K562 (cell line): ENCODE measurements around the gene CERS4. TPM values are rescaled to one million over a fixed set of nuclear protein-coding genes. Genes with fewer than 3 reads are reported as not detected.
A peak's percentile ranks its signal among the peaks of the same experiment; 100 is the strongest.

ENCODE experiments used
- ATAC-seq: fragments of 200-7000 bp; cut with Tn5 transposase; 3 replicates; pipeline ENCODE4 v1.9.1; 2020; ENCODE audit warnings: moderate library complexity
- BruUV-seq: library from RNA; stranded (reverse); fragments of 400-500 nt; replicated peaks from 2 replicates; lab custom pipeline; 2021; lab: Mats Ljungman, UMichigan
- CTCF ChIA-PET: fragments of 300-600 bp; formaldehyde crosslinking; extraction: SDS; loops from one replicate; lab custom pipeline; 2021; ENCODE audit warnings: low intra/inter-chr PET ratio; lab: Yijun Ruan, JAX
- POLR2A ChIA-PET: fragments of 300-600, 350-650 bp; sonication (Branson Sonifier 250); formaldehyde crosslinking; extraction: SDS; loops from one replicate; lab custom pipeline; 2021; ENCODE audit warnings: antibody characterized with exemption, inconsistent platforms; lab: Yijun Ruan, JAX
- DNase-seq, 4 experiments: peaks; one replicate each; pipeline versions ENCODE4 v3.0.0 to v3.0.0-alpha.2; 2011 to 2018; ENCODE audit warnings: low spot score in 3 of 4, mixed read lengths in 3 of 4; ENCODE audit errors: extremely low read depth in 1 of 4
- FAIRE-seq: peaks from 2 replicates; lab custom pipeline; 2011; peaks lifted over from hg19 to GRCh38; lab: Jason Lieb, UNC
- H2AFZ ChIP-seq: 2 replicates; pipeline ENCODE4 v1.6.0; 2011; ENCODE audit warnings: low read depth, low read length, control low read depth, inconsistent platforms
- H3K27ac ChIP-seq: fragments of 200-600 bp; 3 replicates; pipeline ENCODE4 v1.8.0; 2011; ENCODE audit warnings: low read depth, mild to moderate bottlenecking, control low read depth, inconsistent platforms, low read length, moderate library complexity, mixed read lengths; ENCODE audit errors: extremely low read depth
- H3K27me3 ChIP-seq, 2 experiments: fragments of 300-600 bp in 1 of 2; 2 replicates in 1 of 2; 3 replicates in 1 of 2; pipeline versions ENCODE4 v1.6.0 to v1.8.0; 2011; ENCODE audit warnings: inconsistent platforms in 2 of 2, low read length in 2 of 2, mild to moderate bottlenecking in 1 of 2, mixed read lengths in 1 of 2, moderate library complexity in 1 of 2; ENCODE audit not compliant: control insufficient read depth in 2 of 2, insufficient read depth in 2 of 2
- H3K36me3 ChIP-seq: fragments of 300-600 bp; 3 replicates; pipeline ENCODE4 v1.8.0; 2011; ENCODE audit warnings: mild to moderate bottlenecking, low read length, inconsistent platforms; ENCODE audit not compliant: control insufficient read depth, insufficient read depth
- H3K4me1 ChIP-seq, 2 experiments: fragments of 200-600 bp in 1 of 2; replicated peaks in 1 of 2; 2 replicates in 1 of 2; 3 replicates in 1 of 2; pipeline versions ENCODE4 v1.5.1 to v1.8.0; 2011; ENCODE audit warnings: inconsistent platforms in 2 of 2, low read length in 2 of 2, mild to moderate bottlenecking in 1 of 2, mixed read lengths in 1 of 2, moderate library complexity in 1 of 2; ENCODE audit not compliant: control insufficient read depth in 2 of 2, insufficient read depth in 2 of 2
- H3K4me2 ChIP-seq: 2 replicates; pipeline ENCODE4 v1.6.1; 2011; ENCODE audit warnings: low read length, control low read depth, inconsistent platforms, mixed read lengths; ENCODE audit not compliant: insufficient read depth
- H3K4me3 ChIP-seq: fragments of 200-600 bp; sonication (generic), shearing (Covaris generic); 2 replicates; pipeline ENCODE4 v1.5.1; 2016; ENCODE audit warnings: control low read depth, inconsistent platforms
- H3K79me2 ChIP-seq: fragments of 200-600 bp; 3 replicates; pipeline ENCODE4 v1.8.0; 2011; ENCODE audit warnings: low read length, inconsistent platforms; ENCODE audit not compliant: control insufficient read depth, insufficient read depth
- H3K9ac ChIP-seq, 2 experiments: 2 replicates each; pipeline versions ENCODE4 v1.6.0 to v1.6.1; 2011; ENCODE audit warnings: low read depth in 2 of 2, low read length in 2 of 2, control low read depth in 1 of 2, inconsistent platforms in 1 of 2, mild to moderate bottlenecking in 1 of 2, mixed read lengths in 1 of 2; ENCODE audit not compliant: insufficient read depth in 1 of 2
- H3K9me1 ChIP-seq: one replicate; pipeline ENCODE4 v1.6.0; 2011; ENCODE audit warnings: inconsistent platforms, mild to moderate bottlenecking, low read length, moderate library complexity; ENCODE audit not compliant: control insufficient read depth, insufficient read depth
- H3K9me3 ChIP-seq: replicated peaks from 2 replicates; pipeline ENCODE4 v1.5.1; 2011; ENCODE audit warnings: low read depth, low read length, inconsistent platforms; ENCODE audit not compliant: control insufficient read depth, insufficient read depth
- H4K20me1 ChIP-seq: replicated peaks from 2 replicates; pipeline ENCODE4 v1.6.1; 2011; ENCODE audit warnings: low read length, inconsistent platforms, mixed read lengths; ENCODE audit not compliant: control insufficient read depth, insufficient read depth
- ETV1 ChIP-seq: fragments of 450-650 bp; conservative IDR thresholded peaks from 2 replicates; pipeline ENCODE4 v1.6.1; 2016; ENCODE audit warnings: missing genetic modification characterization, control low read depth, low read depth, missing compliant biosample characterization
- HDGF ChIP-seq: fragments of 450-650 bp; IDR thresholded peaks from 2 replicates; pipeline ENCODE4 v1.6.1; 2016
- IFI16 ChIP-seq: fragments of 250-450 bp; sonication (Bioruptor Pico); IDR thresholded peaks from 2 replicates; pipeline ENCODE4 v2.1.2; 2022; ENCODE audit warnings: mild to moderate bottlenecking, inconsistent platforms
- NFATC3 ChIP-seq: fragments of 450-650 bp; IDR thresholded peaks from 2 replicates; pipeline ENCODE4 v1.6.1; 2017; ENCODE audit warnings: mild to moderate bottlenecking
- RAD51 ChIP-seq: fragments of 450-650 bp; IDR thresholded peaks from 2 replicates; pipeline ENCODE4 v1.7.1; 2016; ENCODE audit warnings: low read depth, mild to moderate bottlenecking, borderline replicate concordance
- ZKSCAN1 ChIP-seq: fragments of 150-350 bp; IDR thresholded peaks from 2 replicates; pipeline ENCODE4 v1.6.1; 2016; ENCODE audit warnings: low read depth, low read length
- ZZZ3 ChIP-seq: fragments of 450-650 bp; IDR thresholded peaks from 2 replicates; pipeline ENCODE4 v1.6.1; 2016; ENCODE audit warnings: antibody characterized with exemption, mild to moderate bottlenecking, moderate library complexity
- WGBS: fragments of 100-300 bp; shearing (Covaris generic); methylation state at CpG from one replicate; pipeline ENCODE4 v1.1.6; 2016; ENCODE audit warnings: low coverage, mixed read lengths; ENCODE audit not compliant: insufficient coverage; ENCODE audit errors: missing lambda C conversion rate; 5-methylcytosine and 5-hydroxymethylcytosine counted together
- in situ Hi-C: fragments of 300-500 bp; cut with MboI; formaldehyde crosslinking; loops from 4 replicates; pipeline ENCODE4 v1.15.0; 2018; ENCODE audit warnings: inconsistent platforms, mixed read lengths
- intact Hi-C: fragments of 100-400 bp; cut with micrococcal nuclease; formaldehyde crosslinking; loops from 2 replicates; pipeline ENCODE4 v1.14.2; 2022
- polyA plus RNA-seq, 8 experiments: library from polyadenylated mRNA; depleted of rRNA in 4 of 8; stranded (reverse) in 5 of 8; unstranded in 3 of 8; fragments of >200 nt; fragmentation: Nextera tagmentation in 2 of 8; fragmentation: Illumina TruSeq in 1 of 8; extraction: Ambion mirVana in 2 of 8; extraction: Trizol in 1 of 8; gene quantifications; 2 replicates each; pipeline versions ENCODE4 v1.2.1 to v1.2.3, GENCODE V29; 2011 to 2014; ENCODE audit warnings: inconsistent platforms in 1 of 8, missing spikeins in 1 of 8
- total RNA-seq, 7 experiments: library from RNA; depleted of rRNA in 6 of 7; stranded (reverse); fragments of >200 nt in 6 of 7; fragmentation: Illumina TruSeq in 2 of 7; extraction: Trizol in 2 of 7; gene quantifications; 2 replicates each; pipeline versions ENCODE4 v1.2.1 to v1.2.3, GENCODE V29; 2011 to 2021; ENCODE audit warnings: low replicate concordance in 1 of 7
- TF ChIP-seq, protein P1 (sequence below): fragments of 450-650 bp; conservative IDR thresholded peaks from 2 replicates; pipeline ENCODE4 v1.6.1; 2016; ENCODE audit warnings: missing genetic modification characterization, low read depth, mild to moderate bottlenecking, missing compliant biosample characterization, moderate library complexity
- TF ChIP-seq, protein P2 (sequence below): fragments of 250-450 bp; sonication (Bioruptor Pico); IDR thresholded peaks from 2 replicates; pipeline ENCODE4 v1.9.0; 2021; ENCODE audit warnings: mild to moderate bottlenecking, inconsistent platforms
- TF ChIP-seq, protein P3 (sequence below), 3 experiments: fragments of 200-800 bp in 1 of 3; sonication (Bioruptor generic) in 1 of 3; sonication (generic) in 1 of 3; formaldehyde crosslinking in 1 of 3; IDR thresholded peaks; 2 replicates each; pipeline versions ENCODE4 v1.6.1 to v1.8.0; 2016 to 2022; ENCODE audit warnings: mild to moderate bottlenecking in 2 of 3, missing compliant biosample characterization in 2 of 3, missing genetic modification characterization in 2 of 3, missing genetic modification reagents in 1 of 3
- TF ChIP-seq, protein P4 (sequence below), 2 experiments: fragments of 450-650 bp in 1 of 2; sonication (generic) in 1 of 2; formaldehyde crosslinking in 1 of 2; IDR thresholded peaks in 1 of 2; conservative IDR thresholded peaks in 1 of 2; 2 replicates each; pipeline versions ENCODE4 v1.6.1 to v1.8.1; 2016 to 2023; ENCODE audit warnings: mild to moderate bottlenecking in 2 of 2, moderate library complexity in 2 of 2, inconsistent platforms in 1 of 2, missing genetic modification reagents in 1 of 2

Gene CERS4
- total and polyA plus RNA-seq, 9 of the 15 experiments (the other 6 are each of a cell fraction or from before 2014, with no cell fraction given) = 0.14 to 4.4 (median 2.9) TPM; not detected in 1

DNA sequence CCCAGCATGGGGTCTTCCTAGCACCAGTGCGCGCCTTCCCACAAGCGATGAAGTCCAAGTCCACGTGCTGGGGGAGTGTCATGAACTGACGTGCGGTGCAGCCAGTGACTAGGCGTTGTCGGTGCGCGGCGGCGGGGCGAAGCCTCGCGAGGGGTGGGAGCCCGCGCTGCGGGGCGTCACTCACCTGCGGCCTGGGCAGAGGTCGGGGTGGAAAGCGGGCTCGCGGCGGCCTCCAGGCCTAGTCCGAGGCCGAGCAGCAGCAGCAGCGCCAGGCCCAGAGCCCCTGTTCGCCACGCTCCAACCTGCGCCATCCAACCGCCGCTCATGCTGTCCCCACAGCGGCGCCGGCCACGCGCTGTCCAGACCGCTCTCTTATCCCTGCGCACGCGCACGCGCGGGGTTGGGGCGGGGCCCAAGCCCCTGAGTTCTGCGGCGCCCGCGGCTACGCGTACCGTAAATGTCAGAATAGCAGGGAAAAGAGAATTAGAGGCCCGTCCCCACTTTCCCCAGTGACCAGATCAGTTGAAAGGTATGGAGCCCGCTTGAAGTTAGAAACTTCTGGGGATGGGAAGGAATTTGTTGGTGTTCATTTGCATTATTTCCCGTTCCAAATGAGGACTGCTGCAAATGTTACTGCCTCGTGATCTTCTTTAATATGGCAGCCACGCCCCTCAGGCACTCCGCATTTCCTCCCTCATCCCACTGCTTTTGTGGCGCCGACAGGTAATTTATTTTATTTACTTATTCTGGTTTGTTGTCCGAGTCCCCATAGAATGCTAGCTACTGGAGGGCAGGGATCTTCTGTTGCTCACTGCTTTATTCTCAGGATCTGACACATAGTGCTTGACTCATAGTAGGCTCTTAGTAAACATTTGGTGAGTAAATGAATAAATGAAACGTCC, 99.0 kb downstream of the CERS4 start, which contains the start of gene CD320:
CD320 (minus strand) TSS at position 394 of the 902 bp plus-strand sequence; CDS start at position 326, 68 bp downstream.
- Histone ChIP-seq H3K27me3 (no peaks in the 10 kb centered on the region), H3K79me2 (peaks cover 25% of the 10 kb centered on the region), H3K4me2 (peak within 1 kb of the TSS; percentile 96), H3K4me1 (peaks cover 28 to 63% of the 10 kb centered on the region in 2 experiments; a peak in 4 of 5 replicates), H3K9me1 (no peaks in the 10 kb centered on the region), H3K9ac (peak within 1 kb of the TSS; percentile 62 to 92), H3K9me3 (no peaks in the 10 kb centered on the region), H2AFZ (peak within 1 kb of the TSS; percentile 86), H3K27ac (peak within 1 kb of the TSS; percentile 85), H4K20me1 (no peaks in the 10 kb centered on the region; the same call in 1 of the 2 replicates), H3K4me3 (peak within 1 kb of the TSS; percentile 51), H3K36me3 (peaks cover 49% of the 10 kb centered on the region; the same call in 2 of the 3 replicates)
- DNase-seq (peak; percentile 91 to 96 (median 94)), FAIRE-seq (peak; percentile 89), ATAC-seq (peak; percentile 92)
- ChIA-PET CTCF (no interaction called here), POLR2A (interaction anchor here (0.7 to 2.4 kb wide), 5 partner anchors 10 to 136 kb away, joined by 3 to 14 read pairs (median 4); partner anchors contain the start of genes NDUFA7 and RPS28)
- intact Hi-C loops = no loop called here
- WGBS = 1% methylated on average over 58 of the region's 63 CpGs
- no TSS peak for BruUV-seq
- in situ Hi-C loops = loop anchor here (5.0 kb wide), 1 partner anchor 41 kb away; no protein-coding TSS in a partner anchor
- TF ChIP-seq, protein P1, sequence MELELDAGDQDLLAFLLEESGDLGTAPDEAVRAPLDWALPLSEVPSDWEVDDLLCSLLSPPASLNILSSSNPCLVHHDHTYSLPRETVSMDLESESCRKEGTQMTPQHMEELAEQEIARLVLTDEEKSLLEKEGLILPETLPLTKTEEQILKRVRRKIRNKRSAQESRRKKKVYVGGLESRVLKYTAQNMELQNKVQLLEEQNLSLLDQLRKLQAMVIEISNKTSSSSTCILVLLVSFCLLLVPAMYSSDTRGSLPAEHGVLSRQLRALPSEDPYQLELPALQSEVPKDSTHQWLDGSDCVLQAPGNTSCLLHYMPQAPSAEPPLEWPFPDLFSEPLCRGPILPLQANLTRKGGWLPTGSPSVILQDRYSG = no peak
- TF ChIP-seq ZKSCAN1 = peak; percentile 79; the same call in 1 of the 2 replicates
- TF ChIP-seq, protein P2, sequence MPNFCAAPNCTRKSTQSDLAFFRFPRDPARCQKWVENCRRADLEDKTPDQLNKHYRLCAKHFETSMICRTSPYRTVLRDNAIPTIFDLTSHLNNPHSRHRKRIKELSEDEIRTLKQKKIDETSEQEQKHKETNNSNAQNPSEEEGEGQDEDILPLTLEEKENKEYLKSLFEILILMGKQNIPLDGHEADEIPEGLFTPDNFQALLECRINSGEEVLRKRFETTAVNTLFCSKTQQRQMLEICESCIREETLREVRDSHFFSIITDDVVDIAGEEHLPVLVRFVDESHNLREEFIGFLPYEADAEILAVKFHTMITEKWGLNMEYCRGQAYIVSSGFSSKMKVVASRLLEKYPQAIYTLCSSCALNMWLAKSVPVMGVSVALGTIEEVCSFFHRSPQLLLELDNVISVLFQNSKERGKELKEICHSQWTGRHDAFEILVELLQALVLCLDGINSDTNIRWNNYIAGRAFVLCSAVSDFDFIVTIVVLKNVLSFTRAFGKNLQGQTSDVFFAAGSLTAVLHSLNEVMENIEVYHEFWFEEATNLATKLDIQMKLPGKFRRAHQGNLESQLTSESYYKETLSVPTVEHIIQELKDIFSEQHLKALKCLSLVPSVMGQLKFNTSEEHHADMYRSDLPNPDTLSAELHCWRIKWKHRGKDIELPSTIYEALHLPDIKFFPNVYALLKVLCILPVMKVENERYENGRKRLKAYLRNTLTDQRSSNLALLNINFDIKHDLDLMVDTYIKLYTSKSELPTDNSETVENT (CRISPR knock-in tag) = peak; percentile 67; the same call in 1 of the 2 replicates
- peak; percentile 43; the same call in 1 of the 2 replicates for TF ChIP-seq RAD51
- TF ChIP-seq IFI16 (CRISPR knock-in tag) = no peak
- no peak for TF ChIP-seq HDGF
- TF ChIP-seq ZZZ3 = no peak
- TF ChIP-seq ETV1 (tag) = no peak
- TF ChIP-seq, protein P3, sequence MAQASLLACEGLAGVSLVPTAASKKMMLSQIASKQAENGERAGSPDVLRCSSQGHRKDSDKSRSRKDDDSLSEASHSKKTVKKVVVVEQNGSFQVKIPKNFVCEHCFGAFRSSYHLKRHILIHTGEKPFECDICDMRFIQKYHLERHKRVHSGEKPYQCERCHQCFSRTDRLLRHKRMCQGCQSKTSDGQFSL (CRISPR knock-in tag; IDR thresholded peaks at IDR 0.05) = peak; percentile 36; the same call in 1 of the 2 replicates
- TF ChIP-seq, protein P3 (tag; IDR thresholded peaks at IDR 0.05) = no peak
- TF ChIP-seq, protein P4, sequence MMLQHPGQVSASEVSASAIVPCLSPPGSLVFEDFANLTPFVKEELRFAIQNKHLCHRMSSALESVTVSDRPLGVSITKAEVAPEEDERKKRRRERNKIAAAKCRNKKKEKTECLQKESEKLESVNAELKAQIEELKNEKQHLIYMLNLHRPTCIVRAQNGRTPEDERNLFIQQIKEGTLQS (IDR thresholded peaks at IDR 0.05) = no peak
- TF ChIP-seq, protein P4 (CRISPR knock-in tag; conservative IDR thresholded peaks at IDR 0.05) = no peak; the same call in 1 of the 2 replicates
- TF ChIP-seq NFATC3 = no peak
